ENCODE data around the gene CBX3. TPM values are rescaled to one million over a fixed set of nuclear protein-coding genes. Genes with fewer than 3 reads are reported as not detected.

The CBX3 gene
- total RNA-seq, 1 experiment from 2014 or later = 215 TPM

Other genes with a start within 250 kb of the CBX3 start
- 38.4 and 39.2 TPM in 2 replicates for gene NFE2L3, start 49.5 kb upstream of the CBX3 start, total RNA-seq (2022)
- gene HNRNPA2B1, start 999 bp upstream of the CBX3 start, total RNA-seq (2022) = 799 and 839 TPM in 2 replicates
- 7.6 and 8.8 TPM in 2 replicates for gene SNX10, start 90.1 kb downstream of the CBX3 start, total RNA-seq (2022)